Endothelial cell of umbilical vein (primary cell): Measurements from ENCODE around the gene CRKL. TPM values are rescaled to one million over a fixed set of nuclear protein-coding genes. Genes with fewer than 3 reads are reported as not detected.

Source experiments
- BruUV-seq: library from RNA; stranded (reverse); fragments of 400-500 nt; replicated peaks from 2 replicates; lab custom pipeline; 2021; lab: Mats Ljungman, UMichigan
- CTCF ChIA-PET: fragments of 300-600, 350-600 bp; sonication (Branson Sonifier 250); formaldehyde crosslinking; loops from one replicate; lab custom pipeline; 2021; ENCODE audit warnings: antibody characterized with exemption, inconsistent platforms; lab: Charles Lee
- POLR2A ChIA-PET: fragments of 300-600, 350-600 bp; sonication (Branson Sonifier 250); formaldehyde crosslinking; loops from one replicate; lab custom pipeline; 2021; ENCODE audit warnings: antibody characterized with exemption, inconsistent platforms; lab: Charles Lee
- DNase-seq: peaks from one replicate; pipeline ENCODE4 v3.0.0-alpha.2; 2011; ENCODE audit warnings: low read depth, low spot score
- FAIRE-seq: peaks from 2 replicates; lab custom pipeline; 2011; peaks lifted over from hg19 to GRCh38; lab: Jason Lieb, UNC
- H2AFZ ChIP-seq: 2 replicates; pipeline ENCODE4 v1.6.0; 2012; ENCODE audit warnings: low read depth, low read length, control low read depth, inconsistent platforms
- H3K27ac ChIP-seq: 2 replicates; pipeline ENCODE4 v1.5.1; 2011; ENCODE audit warnings: low read depth, mild to moderate bottlenecking, control low read depth, low read length, moderate library complexity; ENCODE audit not compliant: insufficient read depth
- H3K27me3 ChIP-seq, 2 experiments: 2 replicates each; pipeline versions ENCODE4 v1.6.0 to v1.6.1; 2011; ENCODE audit warnings: low read length in 2 of 2, mixed read lengths in 1 of 2; ENCODE audit not compliant: control insufficient read depth in 2 of 2, insufficient read depth in 2 of 2
- H3K36me3 ChIP-seq, 2 experiments: 2 replicates in 1 of 2; 3 replicates in 1 of 2; pipeline ENCODE4 v1.5.1; 2011; ENCODE audit warnings: low read length in 2 of 2, mild to moderate bottlenecking in 1 of 2, moderate library complexity in 1 of 2; ENCODE audit not compliant: control insufficient read depth in 2 of 2, insufficient read depth in 2 of 2; ENCODE audit errors: extremely low read depth in 1 of 2
- H3K4me1 ChIP-seq: 3 replicates; pipeline ENCODE4 v1.5.1; 2011; ENCODE audit warnings: mild to moderate bottlenecking, low read length; ENCODE audit not compliant: control insufficient read depth, insufficient read depth; ENCODE audit errors: extremely low read depth
- H3K4me2 ChIP-seq: 2 replicates; pipeline ENCODE4 v1.6.1; 2011; ENCODE audit warnings: low read length, control low read depth, mixed read lengths; ENCODE audit not compliant: insufficient read depth
- H3K4me3 ChIP-seq, 3 experiments: fragments of 200-600 bp in 1 of 3; sonication (generic), shearing (Covaris generic) in 1 of 3; replicated peaks in 1 of 3; 2 replicates each; pipeline ENCODE4 v1.5.1; 2011 to 2016; ENCODE audit warnings: control low read depth in 3 of 3, low read length in 3 of 3, mild to moderate bottlenecking in 2 of 3, inconsistent platforms in 1 of 3, low read depth in 1 of 3, moderate library complexity in 1 of 3; ENCODE audit not compliant: insufficient read depth in 1 of 3
- H3K79me2 ChIP-seq: 2 replicates; pipeline ENCODE4 v1.6.0; 2012; ENCODE audit warnings: low read length, inconsistent platforms; ENCODE audit not compliant: control insufficient read depth, insufficient read depth
- H3K9ac ChIP-seq: replicated peaks from 2 replicates; pipeline ENCODE3; 2011; ENCODE audit warnings: low read length, control low read depth; ENCODE audit not compliant: insufficient read depth; ENCODE audit errors: extremely low read depth
- H3K9me1 ChIP-seq: replicated peaks from 3 replicates; pipeline ENCODE4 v1.6.0; 2011; ENCODE audit warnings: mild to moderate bottlenecking, low read length; ENCODE audit not compliant: control insufficient read depth, insufficient read depth; ENCODE audit errors: extremely low read depth
- H3K9me3 ChIP-seq: replicated peaks from 2 replicates; pipeline ENCODE4 v1.5.1; 2012; ENCODE audit warnings: low read length, inconsistent platforms; ENCODE audit not compliant: control insufficient read depth, insufficient read depth
- H4K20me1 ChIP-seq: replicated peaks from 2 replicates; pipeline ENCODE3; 2011; ENCODE audit warnings: mild to moderate bottlenecking, low read length; ENCODE audit not compliant: control insufficient read depth, insufficient read depth; ENCODE audit errors: extremely low read depth
- FOS ChIP-seq: IDR thresholded peaks from 2 replicates; pipeline ENCODE4 v1.6.1; 2011; ENCODE audit warnings: mild to moderate bottlenecking, low read length, moderate library complexity, borderline replicate concordance; ENCODE audit not compliant: insufficient read depth
- JUN ChIP-seq: IDR thresholded peaks from 2 replicates; pipeline ENCODE4 v1.6.1; 2011; ENCODE audit warnings: borderline replicate concordance, low read depth; ENCODE audit not compliant: insufficient read length, insufficient read depth
- MYC ChIP-seq: IDR thresholded peaks from one replicate; pipeline ENCODE4 v1.6.1; 2011; ENCODE audit warnings: mild to moderate bottlenecking, low read depth, low read length
- POLR2AphosphoS5 ChIP-seq: IDR thresholded peaks from 2 replicates; pipeline ENCODE4 v1.6.1; 2012; ENCODE audit warnings: low read depth, mild to moderate bottlenecking, control low read depth, low read length, moderate library complexity; ENCODE audit not compliant: insufficient read depth
- dilution Hi-C: fragments of 300-500 bp; cut with MboI; formaldehyde crosslinking; loops from one replicate; pipeline ENCODE4 v1.15.0; 2019; ENCODE audit warnings: low sequenced_read_pairs; ENCODE audit not compliant: extremely low pct_ligation_motif_present
- intact Hi-C: fragments of 100-400 bp; cut with micrococcal nuclease; formaldehyde crosslinking; loops from one replicate; pipeline ENCODE4 v1.10.0; 2022
- polyA plus RNA-seq, 4 experiments: library from polyadenylated mRNA; depleted of rRNA in 3 of 4; stranded (reverse) in 3 of 4; unstranded in 1 of 4; fragments of >200 nt; gene quantifications; 2 replicates each; pipeline versions ENCODE4 v1.2.1 to v1.2.3, GENCODE V29; 2011 to 2012; ENCODE audit warnings: missing spikeins in 1 of 4
- total RNA-seq: library from RNA; stranded (reverse); gene quantifications from 2 replicates; pipeline ENCODE4 v1.2.3, GENCODE V29; 2021
- TF ChIP-seq, protein P1 (sequence below), 2 donors: IDR thresholded peaks; 1 replicate in 1 of 2; 2 replicates in 1 of 2; pipeline ENCODE4 v1.5.1; 2011; ENCODE audit warnings: low read length in 2 of 2, mild to moderate bottlenecking in 2 of 2, moderate library complexity in 2 of 2, control low read depth in 1 of 2, inconsistent platforms in 1 of 2, low read depth in 1 of 2; ENCODE audit not compliant: insufficient read depth in 1 of 2; ENCODE audit errors: extremely low read depth in 1 of 2

The CRKL gene
- total and polyA plus RNA-seq, 2 donors (not counting 3 experiments of a cell fraction or from before 2014, with no cell fraction given), result 18.0 to 50.6 TPM

- dilution Hi-C loops (no loop called here), intact Hi-C loops (no loop called here)
- no peak for TF ChIP-seq MYC
- no peak for TF ChIP-seq FOS
- TF ChIP-seq POLR2AphosphoS5, result no peak
- TF ChIP-seq JUN, result no peak
- TF ChIP-seq, protein P1, sequence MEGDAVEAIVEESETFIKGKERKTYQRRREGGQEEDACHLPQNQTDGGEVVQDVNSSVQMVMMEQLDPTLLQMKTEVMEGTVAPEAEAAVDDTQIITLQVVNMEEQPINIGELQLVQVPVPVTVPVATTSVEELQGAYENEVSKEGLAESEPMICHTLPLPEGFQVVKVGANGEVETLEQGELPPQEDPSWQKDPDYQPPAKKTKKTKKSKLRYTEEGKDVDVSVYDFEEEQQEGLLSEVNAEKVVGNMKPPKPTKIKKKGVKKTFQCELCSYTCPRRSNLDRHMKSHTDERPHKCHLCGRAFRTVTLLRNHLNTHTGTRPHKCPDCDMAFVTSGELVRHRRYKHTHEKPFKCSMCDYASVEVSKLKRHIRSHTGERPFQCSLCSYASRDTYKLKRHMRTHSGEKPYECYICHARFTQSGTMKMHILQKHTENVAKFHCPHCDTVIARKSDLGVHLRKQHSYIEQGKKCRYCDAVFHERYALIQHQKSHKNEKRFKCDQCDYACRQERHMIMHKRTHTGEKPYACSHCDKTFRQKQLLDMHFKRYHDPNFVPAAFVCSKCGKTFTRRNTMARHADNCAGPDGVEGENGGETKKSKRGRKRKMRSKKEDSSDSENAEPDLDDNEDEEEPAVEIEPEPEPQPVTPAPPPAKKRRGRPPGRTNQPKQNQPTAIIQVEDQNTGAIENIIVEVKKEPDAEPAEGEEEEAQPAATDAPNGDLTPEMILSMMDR (IDR thresholded peaks at IDR 0.05; ENCODE audit: extremely low read depth in 1 of 2, insufficient read depth in 1 of 2, low read depth in 1 of 2, low read length in 2 of 2), result no peak
- Histone ChIP-seq H3K27me3 (no peaks in the 10 kb centered on the region), H3K9me1 (no peaks in the 10 kb centered on the region), H4K20me1 (no peaks in the 10 kb centered on the region), H3K27ac (no peak overlapping the region), H3K9me3 (no peaks in the 10 kb centered on the region), H3K9ac (no peak overlapping the region), H3K79me2 (no peaks in the 10 kb centered on the region), H3K36me3 (peaks cover 3 to 7% of the 10 kb centered on the region in 2 experiments), H3K4me1 (peaks cover 4% of the 10 kb centered on the region), H2AFZ (no peak overlapping the region), H3K4me3 (no peak overlapping the region), H3K4me2 (no peak overlapping the region)
- DNase-seq (no peak), FAIRE-seq (no peak)
- POLR2A ChIA-PET, result no interaction called here
- no TSS peak for BruUV-seq
- CTCF ChIA-PET, result interaction anchor here (1.7 to 2.7 kb wide), 2 partner anchors 17 to 64 kb away, joined by 4 to 14 read pairs; no protein-coding TSS in a partner anchor
Observed at GRCh38 chr22:20868025-20868962, 48.9 kb upstream of the CRKL start.
